BJ (cell line): ENCODE data around the gene CFAP47. TPM values are rescaled to one million over a fixed set of nuclear protein-coding genes. Genes with fewer than 3 reads are reported as not detected.
"Not testable (repeated sequence)": the region's sequence is repeated elsewhere in the genome, so short reads cannot be mapped to it uniquely, and the experiment has no call there.

Experiments used
- CTCF ChIA-PET: fragments of 350-600 bp; formaldehyde crosslinking; extraction: SDS; loops from one replicate; lab custom pipeline; 2021; ENCODE audit warnings: antibody characterized with exemption, inconsistent platforms; lab: Yijun Ruan, JAX
- POLR2A ChIA-PET: fragments of 300-600 bp; sonication (Branson Sonifier 250); formaldehyde crosslinking; extraction: SDS; loops from one replicate; lab custom pipeline; 2021; ENCODE audit warnings: antibody characterized with exemption; lab: Charles Lee
- DNase-seq: peaks from one replicate; pipeline ENCODE4 v3.0.0-alpha.2; 2011; ENCODE audit warnings: low read depth
- H3K27me3 ChIP-seq: 2 replicates; pipeline ENCODE4 v1.6.0; 2011; ENCODE audit warnings: low read length; ENCODE audit not compliant: control insufficient read depth, insufficient read depth
- H3K36me3 ChIP-seq: 2 replicates; pipeline ENCODE4 v1.5.1; 2011; ENCODE audit warnings: low read length; ENCODE audit not compliant: control insufficient read depth, insufficient read depth
- H3K4me3 ChIP-seq: 2 replicates; pipeline ENCODE4 v1.5.1; 2011; ENCODE audit warnings: low read depth, mild to moderate bottlenecking, control low read depth, low read length
- polyA plus RNA-seq: library from polyadenylated mRNA; depleted of rRNA; stranded (reverse); fragments of >200 nt; gene quantifications from 2 replicates; pipeline ENCODE4 v1.2.3, GENCODE V29; 2011
- TF ChIP-seq, protein P1 (sequence below): IDR thresholded peaks from 2 replicates; pipeline ENCODE4 v1.5.1; 2011; ENCODE audit warnings: low read depth, mild to moderate bottlenecking, control low read depth, inconsistent platforms, low read length, moderate library complexity; ENCODE audit not compliant: insufficient read depth

Gene CFAP47
- polyA plus RNA-seq, 1 experiment: not detected

- Histone ChIP-seq H3K36me3 (no peaks in the 10 kb centered on the region), H3K27me3 (no peaks in the 10 kb centered on the region), H3K4me3 (no peak overlapping the region)
- TF ChIP-seq, protein P1, sequence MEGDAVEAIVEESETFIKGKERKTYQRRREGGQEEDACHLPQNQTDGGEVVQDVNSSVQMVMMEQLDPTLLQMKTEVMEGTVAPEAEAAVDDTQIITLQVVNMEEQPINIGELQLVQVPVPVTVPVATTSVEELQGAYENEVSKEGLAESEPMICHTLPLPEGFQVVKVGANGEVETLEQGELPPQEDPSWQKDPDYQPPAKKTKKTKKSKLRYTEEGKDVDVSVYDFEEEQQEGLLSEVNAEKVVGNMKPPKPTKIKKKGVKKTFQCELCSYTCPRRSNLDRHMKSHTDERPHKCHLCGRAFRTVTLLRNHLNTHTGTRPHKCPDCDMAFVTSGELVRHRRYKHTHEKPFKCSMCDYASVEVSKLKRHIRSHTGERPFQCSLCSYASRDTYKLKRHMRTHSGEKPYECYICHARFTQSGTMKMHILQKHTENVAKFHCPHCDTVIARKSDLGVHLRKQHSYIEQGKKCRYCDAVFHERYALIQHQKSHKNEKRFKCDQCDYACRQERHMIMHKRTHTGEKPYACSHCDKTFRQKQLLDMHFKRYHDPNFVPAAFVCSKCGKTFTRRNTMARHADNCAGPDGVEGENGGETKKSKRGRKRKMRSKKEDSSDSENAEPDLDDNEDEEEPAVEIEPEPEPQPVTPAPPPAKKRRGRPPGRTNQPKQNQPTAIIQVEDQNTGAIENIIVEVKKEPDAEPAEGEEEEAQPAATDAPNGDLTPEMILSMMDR: no peak
- no peak for DNase-seq
- POLR2A ChIA-PET: no interaction called here
- CTCF ChIA-PET: no interaction called here
Observed at GRCh38 chrX:36087366-36087765, 167.8 kb downstream of the CFAP47 start.

DNA sequence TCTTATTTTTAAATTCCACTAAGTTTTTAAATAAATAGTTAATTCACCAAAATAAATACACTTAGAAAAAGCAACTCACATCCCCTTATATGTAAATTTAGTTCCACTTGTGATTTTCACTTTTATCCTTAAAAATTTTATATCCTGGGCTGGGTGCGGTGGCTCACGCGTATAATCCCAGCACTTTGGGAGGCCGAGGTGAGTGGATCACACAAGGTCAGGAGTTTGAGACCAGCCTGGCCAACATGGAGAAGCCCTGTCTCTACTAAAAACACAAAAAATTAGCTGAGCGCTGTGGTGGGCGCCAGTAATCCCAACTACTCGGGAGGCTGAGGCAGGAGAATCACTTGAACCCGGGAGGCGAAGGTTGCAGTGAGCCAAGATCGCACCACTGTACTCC lies 169.4 kb downstream of the CFAP47 start:
- POLR2A ChIA-PET, CTCF ChIA-PET, H3K4me3 ChIP-seq, DNase-seq, H3K36me3 ChIP-seq, H3K27me3 ChIP-seq: not testable (repeated sequence)

GRCh38 chrX:36102425-36102824 lies 182.9 kb downstream of the CFAP47 start:
- ChIA-PET POLR2A (no interaction called here), CTCF (no interaction called here)
- TF ChIP-seq, protein P1: no peak
- Histone ChIP-seq H3K36me3 (no peaks in the 10 kb centered on the region), H3K4me3 (no peak overlapping the region), H3K27me3 (no peaks in the 10 kb centered on the region)
- no peak for DNase-seq

- DNase-seq: no peak
- TF ChIP-seq, protein P1: no peak
- no peaks in the 10 kb centered on the region for H3K27me3 ChIP-seq
- no peaks in the 10 kb centered on the region for H3K36me3 ChIP-seq
- no peak overlapping the region for H3K4me3 ChIP-seq
- POLR2A ChIA-PET: no interaction called here
- CTCF ChIA-PET: no interaction called here
Observed at GRCh38 chrX:36116222-36116621, 196.7 kb downstream of the CFAP47 start.

DNA sequence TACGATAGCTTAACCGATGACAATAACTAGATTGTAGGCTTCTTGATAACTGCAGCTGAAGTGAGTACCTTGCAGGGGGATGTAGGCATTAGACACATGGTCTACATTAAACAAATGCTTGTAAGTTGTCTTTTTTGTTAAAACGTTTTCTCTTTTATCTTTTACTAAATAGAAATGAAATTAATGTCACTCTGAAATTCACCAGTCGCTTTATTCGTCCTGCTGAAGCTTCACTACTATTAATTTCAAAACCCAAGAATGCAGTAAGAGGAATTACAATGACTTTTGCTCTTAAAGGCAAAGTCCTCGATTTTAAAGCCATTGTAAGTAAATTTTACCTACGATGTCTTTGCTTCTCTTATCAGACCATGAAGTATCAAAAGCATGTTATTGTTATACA lies 239.7 kb downstream of the CFAP47 start:
- H3K36me3 ChIP-seq: no peaks in the 10 kb centered on the region
- DNase-seq: no peak
- no peaks in the 10 kb centered on the region for H3K27me3 ChIP-seq
- no peak overlapping the region for H3K4me3 ChIP-seq
- CTCF ChIA-PET: interaction anchor here (0.7 kb wide), 1 partner anchor 18 kb away, joined by 3 read pairs; no protein-coding TSS in a partner anchor
- TF ChIP-seq, protein P1: no peak
- POLR2A ChIA-PET: no interaction called here

- Histone ChIP-seq H3K36me3 (no peaks in the 10 kb centered on the region), H3K4me3 (no peak overlapping the region), H3K27me3 (no peaks in the 10 kb centered on the region)
- TF ChIP-seq, protein P1: no peak
- DNase-seq: no peak
- POLR2A ChIA-PET: no interaction called here
- CTCF ChIA-PET: no interaction called here
Observed at GRCh38 chrX:36160081-36160480, 240.5 kb downstream of the CFAP47 start.
